Psoas muscle (tissue), 8 donors: ENCODE data around the gene MTREX. TPM values are rescaled to one million over a fixed set of nuclear protein-coding genes. Genes with fewer than 3 reads are reported as not detected.
A peak's percentile ranks its signal among the peaks of the same experiment; 100 is the strongest.
"Not testable (repeated sequence)": the region's sequence is repeated elsewhere in the genome, so short reads cannot be mapped to it uniquely, and the experiment has no call there.

Experiments used
- ATAC-seq, 4 donors: fragments of 200-7000 bp; cut with Tn5 transposase; one replicate each; pipeline ENCODE4 v1.9.1; 2020; ENCODE audit warnings: moderate library complexity in 3 of 4, mild to moderate bottlenecking in 2 of 4
- DNase-seq, 2 donors: peaks; one replicate each; pipeline ENCODE4 v3.0.0-alpha.2; 2020
- H3K27ac ChIP-seq: fragments of 200-600 bp; one replicate; pipeline ENCODE4 v1.8.0; 2022
- H3K27me3 ChIP-seq, 3 donors: fragments of 200-600 bp in 1 of 3; one replicate each; pipeline versions ENCODE4 v1.6.1 to v1.8.0; 2013 to 2022; ENCODE audit warnings: low read length in 2 of 3, mild to moderate bottlenecking in 2 of 3, moderate library complexity in 1 of 3; ENCODE audit not compliant: insufficient read depth in 3 of 3
- H3K36me3 ChIP-seq, 2 donors: fragments of 200-600 bp in 1 of 2; one replicate each; pipeline versions ENCODE4 v1.6.1 to v1.8.0; 2013 to 2022; ENCODE audit warnings: low read depth in 1 of 2, mild to moderate bottlenecking in 1 of 2, moderate library complexity in 1 of 2; ENCODE audit not compliant: insufficient read depth in 1 of 2
- H3K4me1 ChIP-seq: fragments of 200-600 bp; one replicate; pipeline ENCODE4 v1.8.0; 2022
- H3K4me3 ChIP-seq: fragments of 200-600 bp; one replicate; pipeline ENCODE4 v1.8.0; 2022; ENCODE audit warnings: mild to moderate bottlenecking
- H3K9me3 ChIP-seq: fragments of 200-600 bp; one replicate; pipeline ENCODE4 v1.8.0; 2022
- CTCF ChIP-seq: fragments of 200-600 bp; IDR thresholded peaks from one replicate; pipeline ENCODE4 v1.8.0; 2022; ENCODE audit warnings: antibody characterized with exemption
- WGBS, 3 donors: extraction: QIAGEN DNeasy Blood & Tissue Kit; methylation state at CpG; one replicate each; pipeline versions ENCODE4 v1.1.6 to v1.1.7; 2013; 5-methylcytosine and 5-hydroxymethylcytosine counted together
- intact Hi-C, 2 donors: fragments of 100-400 bp; cut with DNase I; formaldehyde crosslinking; loops; one replicate each; pipeline versions ENCODE4 v1.11.0 to v1.14.2; 2022
- polyA plus RNA-seq, 3 donors: library from polyadenylated mRNA; stranded (reverse); fragments of 200-250 nt; gene quantifications; one replicate each; pipeline ENCODE4 v1.2.3, GENCODE V29; 2013
- total RNA-seq, 4 donors: library from RNA; stranded (reverse); fragmentation: NEBNext Ultra II Directional in 2 of 4; extraction: Animal tissue kit (Norgen Biotek cat#: 25700) in 2 of 4; gene quantifications; one replicate each; pipeline versions ENCODE4 v1.2.1 to v1.2.4, GENCODE V29; 2021 to 2023
- donor health status: healthy with polysubstance abuse.
- donor health status: DM: no; HTN: no; CAD: no; lungs with moderate emphysema.
- donor health status: Bipolar disorder and iron deficiency.
- donor health status: healthy.
- donor health status: DM: yes; HTN: yes; CAD: no.
- donor health status: DM: no; HTN: no; CAD: no.
- donor health status: DM: no; HTN: no; CAD: no.
- donor health status: DM: yes; HTN: yes; CAD: no.

MTREX gene
- total and polyA plus RNA-seq, 7 donors, result 26.7 to 79.4 (median 59.5) TPM

DNA sequence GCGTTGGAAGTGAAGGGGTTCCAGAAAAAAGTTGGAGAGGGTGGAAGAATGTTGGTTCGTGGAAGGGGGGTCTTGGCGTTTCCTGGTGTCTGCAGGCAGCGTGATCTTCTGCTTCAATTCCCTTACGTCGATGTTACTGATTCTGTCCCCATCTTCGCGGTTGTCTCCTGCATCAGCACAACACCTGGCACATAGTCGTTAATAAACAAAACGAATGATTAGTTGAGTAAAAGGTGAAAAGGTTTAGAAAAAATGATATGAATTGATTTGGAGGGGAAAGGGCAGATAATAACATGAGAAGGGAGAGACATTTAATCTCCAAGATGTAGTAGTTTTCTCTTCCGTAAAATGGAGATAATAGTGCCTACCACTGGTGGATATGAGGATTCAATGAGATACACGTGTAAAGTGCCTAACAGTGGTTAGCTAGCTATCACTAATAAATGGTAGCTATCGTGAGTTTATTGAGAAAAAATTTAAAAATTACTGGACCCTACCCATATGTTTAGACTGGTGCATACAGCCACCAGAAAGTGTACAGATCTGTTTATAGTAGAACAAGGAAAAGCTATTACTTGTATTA is 556 bp downstream of the MTREX start:
- no peaks in the 10 kb centered on the region for H3K9me3 ChIP-seq
- H3K27ac ChIP-seq, result peak overlapping the region; percentile 96
- peak in 2 of 4 donors; percentile 23 to 36 for ATAC-seq
- DNase-seq, result no peak
- no peaks in the 10 kb centered on the region for H3K27me3 ChIP-seq
- intact Hi-C loops, result no loop called here
- H3K4me3 ChIP-seq, result peak overlapping the region; percentile 95
- no peak for TF ChIP-seq CTCF
- H3K4me1 ChIP-seq, result peaks cover 59% of the 10 kb centered on the region
- peaks cover 0 to 5% of the 10 kb centered on the region in 2 donors for H3K36me3 ChIP-seq
- WGBS, 3 donors, result 0 to 1% (median 0%) methylated on average over 13 of the region's 13 CpGs

GRCh38 chr5:55313870-55314617 is 6.3 kb downstream of the MTREX start:
- no peak overlapping the region for H3K27ac ChIP-seq
- ATAC-seq, result no peak

GRCh38 chr5:55316289-55316688 is 8.5 kb downstream of the MTREX start:
- H3K27me3 ChIP-seq, result no peaks in the 10 kb centered on the region
- 99 to 100% (median 99%) methylated on average over 2 of the region's 2 CpGs for WGBS, 3 donors
- no peak for ATAC-seq
- no peaks in the 10 kb centered on the region for H3K36me3 ChIP-seq
- H3K4me3 ChIP-seq, result no peak overlapping the region
- no peaks in the 10 kb centered on the region for H3K9me3 ChIP-seq
- DNase-seq, result no peak
- H3K27ac ChIP-seq, result no peak overlapping the region
- intact Hi-C loops, result no loop called here
- TF ChIP-seq CTCF, result no peak
- peaks cover 29% of the 10 kb centered on the region for H3K4me1 ChIP-seq

More at GRCh38 chr5:55313870-55314617, 6.3 kb downstream of the MTREX start:
- Histone ChIP-seq H3K4me3 (no peak overlapping the region), H3K9me3 (no peaks in the 10 kb centered on the region), H3K27me3 (no peaks in the 10 kb centered on the region), H3K36me3 (peaks cover 0 to 5% of the 10 kb centered on the region in 2 donors), H3K4me1 (peaks cover 32% of the 10 kb centered on the region)
- no peak for TF ChIP-seq CTCF
- WGBS, 3 donors, result 72 to 74% (median 73%) methylated on average over 5 of the region's 5 CpGs
- DNase-seq, result no peak
- intact Hi-C loops, result no loop called here

GRCh38 chr5:55316837-55317236 is 9.0 kb downstream of the MTREX start:
- H3K9me3 ChIP-seq, result no peaks in the 10 kb centered on the region
- no peak overlapping the region for H3K4me3 ChIP-seq
- H3K36me3 ChIP-seq, result no peaks in the 10 kb centered on the region
- ATAC-seq, result no peak
- no peaks in the 10 kb centered on the region for H3K27me3 ChIP-seq
- intact Hi-C loops, result no loop called here
- DNase-seq, result no peak
- no peak overlapping the region for H3K27ac ChIP-seq
- TF ChIP-seq CTCF, result no peak
- H3K4me1 ChIP-seq, result peaks cover 27% of the 10 kb centered on the region

DNA sequence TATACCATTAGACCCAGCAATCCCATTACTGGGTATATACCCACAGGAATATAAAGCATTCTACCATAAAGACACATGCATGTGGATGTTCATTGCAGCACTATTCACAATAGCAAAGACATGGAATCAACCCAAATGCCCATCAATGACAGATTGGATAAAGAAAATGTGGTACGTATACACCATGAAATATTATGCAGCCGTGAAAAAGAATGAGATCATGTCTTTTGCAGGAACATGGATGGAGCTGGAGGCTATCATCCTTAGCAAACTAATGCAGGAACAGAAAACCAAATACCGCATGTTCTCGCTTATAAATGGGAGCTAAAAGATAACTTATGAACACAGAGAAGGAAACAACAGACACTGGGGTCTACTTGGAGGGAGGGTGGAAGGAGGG is 10.4 kb downstream of the MTREX start:
- H3K9me3 ChIP-seq, H3K27me3 ChIP-seq, intact Hi-C loops, ATAC-seq, H3K4me3 ChIP-seq, DNase-seq, H3K36me3 ChIP-seq, H3K27ac ChIP-seq: not testable (repeated sequence)
- WGBS, 3 donors, result 98 to 99% (median 98%) methylated on average over 4 of the region's 4 CpGs
- peaks cover 30% of the 10 kb centered on the region for H3K4me1 ChIP-seq
